Natural killer cell (primary cell): ENCODE data around the gene GRM7. TPM values are rescaled to one million over a fixed set of nuclear protein-coding genes. Genes with fewer than 3 reads are reported as not detected.

ENCODE experiments used
- ATAC-seq, 3 donors: fragments of 150-1000 bp in 2 of 3; fragments of 200-7000 bp in 1 of 3; cut with Tn5 transposase; 1 replicate in 1 of 3; 2 replicates in 2 of 3; pipeline ENCODE4 v1.10.0; 2021; ENCODE audit warnings: mild to moderate bottlenecking in 2 of 3, moderate library complexity in 2 of 3
- DNase-seq, 2 donors: peaks; one replicate each; pipeline versions ENCODE4 v3.0.0 to v3.0.0-alpha.2; 2013 to 2021; ENCODE audit warnings: mixed read lengths in 1 of 2
- H3K27ac ChIP-seq: one replicate; pipeline ENCODE4 v1.5.1; 2013; ENCODE audit warnings: mild to moderate bottlenecking, low read length
- H3K27me3 ChIP-seq: one replicate; pipeline ENCODE4 v1.6.1; 2013; ENCODE audit warnings: low read length; ENCODE audit not compliant: control insufficient read depth, insufficient read depth
- H3K36me3 ChIP-seq: one replicate; pipeline ENCODE4 v1.6.1; 2013; ENCODE audit warnings: low read length; ENCODE audit not compliant: control insufficient read depth, insufficient read depth
- H3K4me1 ChIP-seq: one replicate; pipeline ENCODE4 v1.6.1; 2013; ENCODE audit warnings: low read length; ENCODE audit not compliant: control insufficient read depth, insufficient read depth
- H3K4me3 ChIP-seq: one replicate; pipeline ENCODE4 v1.5.1; 2013; ENCODE audit warnings: low read length
- H3K9me3 ChIP-seq: one replicate; pipeline ENCODE4 v1.6.1; 2013; ENCODE audit warnings: low read length; ENCODE audit not compliant: control insufficient read depth, insufficient read depth
- H3K27ac Mint-ChIP-seq, 2 donors: one replicate each; pipeline ENCODE4 v1.8.0; 2022; ENCODE audit warnings: mild to moderate bottlenecking in 2 of 2, mixed read lengths in 2 of 2, moderate library complexity in 1 of 2
- H3K27me3 Mint-ChIP-seq, 2 donors: one replicate each; pipeline ENCODE4 v1.8.0; 2022; ENCODE audit warnings: low read depth in 2 of 2, mixed read lengths in 2 of 2
- H3K36me3 Mint-ChIP-seq: one replicate; pipeline ENCODE4 v1.8.0; 2022; ENCODE audit warnings: mixed read lengths
- H3K4me1 Mint-ChIP-seq, 2 donors: one replicate each; pipeline ENCODE4 v1.8.0; 2022; ENCODE audit warnings: mixed read lengths in 2 of 2
- H3K4me3 Mint-ChIP-seq: one replicate; pipeline ENCODE4 v1.8.0; 2022; ENCODE audit warnings: mild to moderate bottlenecking, moderate library complexity, mixed read lengths
- H3K9me3 Mint-ChIP-seq, 2 donors: one replicate each; pipeline ENCODE4 v1.8.0; 2022; ENCODE audit warnings: mixed read lengths in 2 of 2
- WGBS: methylation state at CpG from one replicate; pipeline ENCODE4 v1.1.7; 2013; ENCODE audit warnings: missing lambda C conversion rate; ENCODE audit not compliant: insufficient coverage; 5-methylcytosine and 5-hydroxymethylcytosine counted together
- intact Hi-C: fragments of 100-400 bp; cut with micrococcal nuclease; formaldehyde crosslinking; loops from one replicate; pipeline ENCODE4 v1.14.2; 2022
- total RNA-seq, 4 donors: library from RNA; stranded (reverse); fragments of 120-200 nt in 1 of 4; gene quantifications; one replicate each; pipeline versions ENCODE4 v1.2.3 to v1.2.4, GENCODE V29; 2013 to 2022
- TF ChIP-seq, protein P1 (sequence below): fragments of 200-600 bp; IDR thresholded peaks from one replicate; pipeline ENCODE4 v1.8.0; 2022; ENCODE audit warnings: antibody characterized with exemption

Gene GRM7
- not detected for total RNA-seq
- 0.05 TPM for total RNA-seq (2013)

DNA sequence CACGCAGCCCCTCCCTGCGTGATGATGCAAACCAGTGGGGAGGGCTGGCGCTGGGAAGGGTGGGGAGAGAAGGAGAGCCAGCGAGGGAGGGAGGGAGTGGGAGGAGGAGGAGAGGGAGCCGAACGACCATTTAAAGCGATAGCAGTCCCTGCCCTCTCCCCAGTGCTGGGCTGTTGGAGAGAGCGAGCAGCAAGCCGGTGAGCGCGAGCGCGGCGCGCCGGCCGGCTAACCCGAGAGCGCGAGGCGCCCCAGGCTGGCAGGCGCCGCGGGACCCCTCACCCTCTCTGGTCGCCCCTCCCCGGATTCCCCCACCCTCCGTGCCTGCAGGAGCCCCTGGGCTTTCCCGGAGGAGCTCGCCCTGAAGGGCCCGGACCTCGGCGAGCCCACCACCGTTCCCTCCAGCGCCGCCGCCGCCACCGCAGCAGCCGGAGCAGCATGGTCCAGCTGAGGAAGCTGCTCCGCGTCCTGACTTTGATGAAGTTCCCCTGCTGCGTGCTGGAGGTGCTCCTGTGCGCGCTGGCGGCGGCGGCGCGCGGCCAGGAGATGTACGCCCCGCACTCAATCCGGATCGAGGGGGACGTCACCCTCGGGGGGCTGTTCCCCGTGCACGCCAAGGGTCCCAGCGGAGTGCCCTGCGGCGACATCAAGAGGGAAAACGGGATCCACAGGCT is at the start of gene GRM7:
Gene GRM7, plus strand, starts transcription at position 162 of the 671 bp plus-strand sequence.
- Mint-ChIP-seq H3K27ac (no peak within 1 kb of the TSS), H3K27me3 (peaks cover 8 to 20% of the 10 kb centered on the region in 2 donors), H3K36me3 (no peaks in the 10 kb centered on the region), H3K9me3 (peaks cover 2 to 12% of the 10 kb centered on the region in 2 donors), H3K4me1 (no peaks in the 10 kb centered on the region), H3K4me3 (no peak within 1 kb of the TSS)
- Histone ChIP-seq H3K27ac (no peak within 1 kb of the TSS), H3K4me1 (no peaks in the 10 kb centered on the region), H3K9me3 (peaks cover 4% of the 10 kb centered on the region), H3K27me3 (no peaks in the 10 kb centered on the region), H3K4me3 (no peak within 1 kb of the TSS), H3K36me3 (no peaks in the 10 kb centered on the region)
- intact Hi-C loops, result no loop called here
- WGBS, result 7% methylated on average over 60 of the region's 62 CpGs
- TF ChIP-seq, protein P1, sequence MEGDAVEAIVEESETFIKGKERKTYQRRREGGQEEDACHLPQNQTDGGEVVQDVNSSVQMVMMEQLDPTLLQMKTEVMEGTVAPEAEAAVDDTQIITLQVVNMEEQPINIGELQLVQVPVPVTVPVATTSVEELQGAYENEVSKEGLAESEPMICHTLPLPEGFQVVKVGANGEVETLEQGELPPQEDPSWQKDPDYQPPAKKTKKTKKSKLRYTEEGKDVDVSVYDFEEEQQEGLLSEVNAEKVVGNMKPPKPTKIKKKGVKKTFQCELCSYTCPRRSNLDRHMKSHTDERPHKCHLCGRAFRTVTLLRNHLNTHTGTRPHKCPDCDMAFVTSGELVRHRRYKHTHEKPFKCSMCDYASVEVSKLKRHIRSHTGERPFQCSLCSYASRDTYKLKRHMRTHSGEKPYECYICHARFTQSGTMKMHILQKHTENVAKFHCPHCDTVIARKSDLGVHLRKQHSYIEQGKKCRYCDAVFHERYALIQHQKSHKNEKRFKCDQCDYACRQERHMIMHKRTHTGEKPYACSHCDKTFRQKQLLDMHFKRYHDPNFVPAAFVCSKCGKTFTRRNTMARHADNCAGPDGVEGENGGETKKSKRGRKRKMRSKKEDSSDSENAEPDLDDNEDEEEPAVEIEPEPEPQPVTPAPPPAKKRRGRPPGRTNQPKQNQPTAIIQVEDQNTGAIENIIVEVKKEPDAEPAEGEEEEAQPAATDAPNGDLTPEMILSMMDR, result no peak
- DNase-seq (no peak), ATAC-seq (no peak)

DNA sequence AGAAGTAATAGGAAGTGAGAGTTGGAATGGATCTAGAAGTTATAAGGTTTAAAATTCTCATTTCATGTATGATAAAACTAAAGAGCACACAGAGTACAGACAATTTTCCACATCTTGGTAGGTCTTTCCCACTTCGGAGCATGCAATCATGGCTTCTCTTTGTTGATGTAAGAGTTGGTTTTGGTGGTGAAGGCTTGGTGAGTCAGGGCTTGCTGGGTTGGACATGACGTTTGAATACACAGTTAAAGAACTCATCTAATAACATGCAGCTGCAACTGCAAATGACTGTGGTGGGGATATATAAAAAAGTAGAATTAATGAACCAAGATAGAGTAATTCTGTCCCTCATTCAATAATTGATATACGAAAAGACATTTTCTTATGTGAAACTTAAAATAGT is 39.5 kb upstream of the GRM7 start:
- TF ChIP-seq, protein P1, result no peak
- Mint-ChIP-seq H3K9me3 (peaks cover 5 to 7% of the 10 kb centered on the region in 2 donors), H3K4me3 (no peak overlapping the region), H3K27ac (no peak overlapping the region), H3K4me1 (no peaks in the 10 kb centered on the region), H3K27me3 (no peaks in the 10 kb centered on the region), H3K36me3 (no peaks in the 10 kb centered on the region)
- Histone ChIP-seq H3K27ac (no peak overlapping the region), H3K36me3 (no peaks in the 10 kb centered on the region), H3K9me3 (no peaks in the 10 kb centered on the region), H3K27me3 (no peaks in the 10 kb centered on the region), H3K4me3 (no peak overlapping the region), H3K4me1 (no peaks in the 10 kb centered on the region)
- DNase-seq (no peak), ATAC-seq (no peak)
- intact Hi-C loops, result no loop called here
- WGBS, result 88% methylated on average over 1 of the region's 3 CpGs

DNA sequence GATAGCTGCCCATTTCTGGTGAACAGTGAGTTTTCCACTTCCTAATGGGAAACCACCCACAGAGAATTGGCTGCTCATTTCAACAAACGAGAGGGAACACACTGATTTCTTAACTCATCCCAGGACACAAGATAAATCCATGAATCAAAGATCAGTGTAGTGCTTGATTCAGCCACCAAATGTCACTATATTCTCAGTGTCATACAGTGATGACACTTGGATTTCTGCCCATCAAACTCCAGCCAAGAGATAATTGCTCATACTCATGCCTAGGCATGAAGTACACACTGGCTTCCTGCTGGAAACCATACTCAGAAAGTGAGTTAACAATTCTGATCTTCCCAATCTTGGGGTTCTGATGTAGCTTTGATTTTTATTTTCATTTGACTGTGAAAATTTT is 35.4 kb upstream of the GRM7 start:
- H3K27ac Mint-ChIP-seq, result no peak overlapping the region
- Histone ChIP-seq H3K9me3 (no peaks in the 10 kb centered on the region), H3K27me3 (no peaks in the 10 kb centered on the region), H3K4me1 (no peaks in the 10 kb centered on the region), H3K4me3 (no peak overlapping the region), H3K27ac (no peak overlapping the region), H3K36me3 (no peaks in the 10 kb centered on the region)
- intact Hi-C loops, result no loop called here
- 74% methylated on average over 1 of the region's 1 CpG for WGBS
- peaks cover 7% of the 10 kb centered on the region in 2 donors for H3K9me3 Mint-ChIP-seq
- no peak overlapping the region for H3K4me3 Mint-ChIP-seq
- no peaks in the 10 kb centered on the region for H3K36me3 Mint-ChIP-seq
- DNase-seq, result no peak
- H3K4me1 Mint-ChIP-seq, result no peaks in the 10 kb centered on the region
- TF ChIP-seq, protein P1, result no peak
- ATAC-seq, result no peak
- H3K27me3 Mint-ChIP-seq, result no peaks in the 10 kb centered on the region

DNA sequence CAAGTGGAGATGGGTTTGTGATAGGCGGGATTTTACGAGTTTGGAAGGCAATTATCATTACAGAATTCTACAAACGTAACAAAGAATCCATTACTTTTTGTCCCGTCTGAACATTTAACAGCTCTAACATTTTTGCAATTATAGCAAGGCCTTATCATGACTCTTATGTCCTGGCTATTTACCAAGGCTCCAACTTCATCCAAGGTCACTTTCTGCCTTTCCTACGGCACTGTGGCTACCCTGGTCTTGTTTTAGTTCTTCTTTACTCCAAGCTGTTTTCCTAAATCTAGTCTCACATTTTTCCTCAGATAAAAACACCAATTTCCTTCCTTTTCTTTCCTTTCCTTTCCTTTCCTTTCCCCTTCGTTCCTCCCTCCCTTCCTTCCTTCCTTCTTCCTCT is 33.5 kb upstream of the GRM7 start:
- TF ChIP-seq, protein P1, result no peak
- intact Hi-C loops, result no loop called here
- DNase-seq (no peak), ATAC-seq (no peak)
- 79% methylated on average over 5 of the region's 6 CpGs for WGBS
- no peaks in the 10 kb centered on the region for H3K36me3 Mint-ChIP-seq
- Histone ChIP-seq H3K27me3 (no peaks in the 10 kb centered on the region), H3K9me3 (no peaks in the 10 kb centered on the region), H3K4me3 (no peak overlapping the region), H3K36me3 (no peaks in the 10 kb centered on the region), H3K4me1 (no peaks in the 10 kb centered on the region), H3K27ac (no peak overlapping the region)
- peaks cover 11 to 16% of the 10 kb centered on the region in 2 donors for H3K9me3 Mint-ChIP-seq
- H3K4me3 Mint-ChIP-seq, result no peak overlapping the region
- no peak overlapping the region for H3K27ac Mint-ChIP-seq
- no peaks in the 10 kb centered on the region for H3K4me1 Mint-ChIP-seq
- H3K27me3 Mint-ChIP-seq, result no peaks in the 10 kb centered on the region
